Adipose tissue (tissue), 3 donors: ENCODE measurements around the gene BRWD1. TPM values are rescaled to one million over a fixed set of nuclear protein-coding genes. Genes with fewer than 3 reads are reported as not detected.
A peak's percentile ranks its signal among the peaks of the same experiment; 100 is the strongest.

Source experiments
- H3K27ac ChIP-seq: one replicate; pipeline ENCODE4 v1.5.1; 2013; ENCODE audit warnings: low read depth, low read length
- WGBS, 3 donors: extraction: QIAGEN DNeasy Blood & Tissue Kit; methylation state at CpG; one replicate each; pipeline ENCODE4 v1.1.7; 2013; 5-methylcytosine and 5-hydroxymethylcytosine counted together
- polyA plus RNA-seq, 3 donors: library from polyadenylated mRNA; stranded (reverse); fragments of 200-250 nt; gene quantifications; one replicate each; pipeline ENCODE4 v1.2.3, GENCODE V29; 2013
- donor health status: healthy with polysubstance abuse.
- donor health status: Bipolar disorder and iron deficiency.
- donor health status: healthy.

Gene BRWD1
- polyA plus RNA-seq: 10 to 100 TPM in 2 of 3 donors, 1 to 10 TPM in 1; 8.1 to 12.1 (median 10.1) TPM

- WGBS, 3 donors: 0 to 1% (median 0%) methylated on average over 63 to 75 of the region's 78 CpGs
- peak within 1 kb of the TSS; percentile 63 for H3K27ac ChIP-seq
Measured at GRCh38 chr21:39313571-39314142, at the start of gene BRWD1. Gene BRWD1 (minus strand): TSS chr21:39313632. CDS start chr21:39313491, 141 bp downstream.

GRCh38 chr21:39362733-39363132 is 49.3 kb upstream of the BRWD1 start:
- 86 to 92% (median 87%) methylated on average over 3 of the region's 3 CpGs for WGBS, 3 donors
- H3K27ac ChIP-seq: no peak overlapping the region

- H3K27ac ChIP-seq: no peak overlapping the region
- 64 to 81% (median 74%) methylated on average over 4 of the region's 4 CpGs for WGBS, 3 donors
Measured at GRCh38 chr21:39359382-39359781, 46.0 kb upstream of the BRWD1 start.

- no peak overlapping the region for H3K27ac ChIP-seq
- 83 to 85% (median 84%) methylated on average over 3 of the region's 3 CpGs for WGBS, 3 donors
Measured at GRCh38 chr21:39353295-39353694, 39.9 kb upstream of the BRWD1 start.

GRCh38 chr21:39350094-39351005 is 36.9 kb upstream of the BRWD1 start:
- no peak overlapping the region for H3K27ac ChIP-seq
- WGBS, 3 donors: 65 to 78% (median 66%) methylated on average over 19 of the region's 19 CpGs

GRCh38 chr21:39349211-39350093 is 36.0 kb upstream of the BRWD1 start:
- H3K27ac ChIP-seq: no peak overlapping the region
- 4 to 12% (median 4%) methylated on average over 48 to 50 of the region's 56 CpGs for WGBS, 3 donors

- 0 to 1% (median 1%) methylated on average over 67 to 115 of the region's 116 CpGs for WGBS, 3 donors
- H3K27ac ChIP-seq: peak within 1 kb of the TSS; percentile 71
Measured at GRCh38 chr21:39348355-39349210, 35.2 kb upstream of the BRWD1 start, which contains the start of gene HMGN1. Gene HMGN1 (minus strand): TSS chr21:39349088. CDS start chr21:39348917, 171 bp downstream.

- H3K27ac ChIP-seq: peak overlapping the region; percentile 71
- WGBS, 3 donors: 0 to 2% (median 1%) methylated on average over 11 of the region's 11 CpGs
Measured at GRCh38 chr21:39348040-39348354, 34.6 kb upstream of the BRWD1 start.

- WGBS, 3 donors: 7 to 18% (median 13%) methylated on average over 10 of the region's 10 CpGs
- no peak overlapping the region for H3K27ac ChIP-seq
Measured at GRCh38 chr21:39347537-39347936, 34.1 kb upstream of the BRWD1 start.

- no peak overlapping the region for H3K27ac ChIP-seq
- WGBS, 3 donors: 27 to 71% (median 70%) methylated on average over 7 of the region's 7 CpGs
Measured at GRCh38 chr21:39346671-39347331, 33.4 kb upstream of the BRWD1 start.

- WGBS, 3 donors: 22 to 52% (median 43%) methylated on average over 3 of the region's 3 CpGs
- H3K27ac ChIP-seq: no peak overlapping the region
Measured at GRCh38 chr21:39346206-39346605, 32.8 kb upstream of the BRWD1 start.

GRCh38 chr21:39345440-39345839 is 32.0 kb upstream of the BRWD1 start:
- 82 to 90% (median 88%) methylated on average over 6 of the region's 6 CpGs for WGBS, 3 donors
- no peak overlapping the region for H3K27ac ChIP-seq

- WGBS, 3 donors: 86 to 92% (median 89%) methylated on average over 5 of the region's 5 CpGs
- H3K27ac ChIP-seq: no peak overlapping the region
Measured at GRCh38 chr21:39344848-39345247, 31.4 kb upstream of the BRWD1 start.

- 92 to 97% (median 96%) methylated on average over 6 of the region's 6 CpGs for WGBS, 3 donors
- no peak overlapping the region for H3K27ac ChIP-seq
Measured at GRCh38 chr21:39341249-39341923, 28.0 kb upstream of the BRWD1 start.

GRCh38 chr21:39340687-39341086 is 27.3 kb upstream of the BRWD1 start:
- 85 to 93% (median 92%) methylated on average over 6 of the region's 6 CpGs for WGBS, 3 donors
- H3K27ac ChIP-seq: no peak overlapping the region

- WGBS, 3 donors: 82 to 87% (median 85%) methylated on average over 2 of the region's 2 CpGs
- H3K27ac ChIP-seq: no peak overlapping the region
Measured at GRCh38 chr21:39339231-39339630, 25.8 kb upstream of the BRWD1 start.

GRCh38 chr21:39336457-39337008 is 23.1 kb upstream of the BRWD1 start:
- WGBS, 3 donors: 70 to 82% (median 73%) methylated on average over 13 of the region's 13 CpGs
- no peak overlapping the region for H3K27ac ChIP-seq
